Naive B cell (primary cell): ENCODE measurements around the gene CGNL1. TPM values are rescaled to one million over a fixed set of nuclear protein-coding genes. Genes with fewer than 3 reads are reported as not detected.

Source experiments
- ATAC-seq, 2 donors: fragments of 150-1000 bp; cut with Tn5 transposase; 2 replicates each; pipeline ENCODE4 v1.10.0; 2021; ENCODE audit warnings: low read depth in 2 of 2, mild to moderate bottlenecking in 2 of 2, moderate library complexity in 2 of 2
- DNase-seq: peaks from one replicate; pipeline ENCODE4 v3.0.0; 2022
- H3K27ac Mint-ChIP-seq, 6 donors: one replicate each; pipeline ENCODE4 v1.8.0; 2020 to 2022; ENCODE audit warnings: mild to moderate bottlenecking in 6 of 6, mixed read lengths in 6 of 6, moderate library complexity in 5 of 6, inconsistent platforms in 2 of 6
- H3K27me3 Mint-ChIP-seq, 3 donors: one replicate each; pipeline ENCODE4 v1.8.0; 2021 to 2022; ENCODE audit warnings: mixed read lengths in 3 of 3, mild to moderate bottlenecking in 1 of 3
- H3K36me3 Mint-ChIP-seq, 2 donors: one replicate each; pipeline ENCODE4 v1.8.0; 2020 to 2022; ENCODE audit warnings: mixed read lengths in 2 of 2, inconsistent platforms in 1 of 2, mild to moderate bottlenecking in 1 of 2
- H3K4me1 Mint-ChIP-seq, 3 donors: one replicate each; pipeline ENCODE4 v1.8.0; 2020 to 2022; ENCODE audit warnings: mixed read lengths in 3 of 3, inconsistent platforms in 1 of 3, mild to moderate bottlenecking in 1 of 3, moderate library complexity in 1 of 3
- H3K4me3 Mint-ChIP-seq, 8 donors: one replicate each; pipeline ENCODE4 v1.8.0; 2020 to 2022; ENCODE audit warnings: mild to moderate bottlenecking in 8 of 8, mixed read lengths in 8 of 8, moderate library complexity in 8 of 8, inconsistent platforms in 2 of 8
- H3K9me3 Mint-ChIP-seq, 7 donors: one replicate each; pipeline ENCODE4 v1.8.0; 2020 to 2022; ENCODE audit warnings: mixed read lengths in 7 of 7, mild to moderate bottlenecking in 5 of 7, inconsistent platforms in 2 of 7, moderate library complexity in 1 of 7
- polyA plus RNA-seq, 6 donors: library from polyadenylated mRNA; unstranded; fragments of 300-500 nt; fragmentation: Illumina TruSeq; gene quantifications; one replicate each; pipeline ENCODE4 v1.2.3, GENCODE V29; 2021; ENCODE audit warnings: low read depth in 6 of 6

Gene CGNL1
- polyA plus RNA-seq, 6 donors from 2014 or later: 0.09 TPM; not detected in 4

DNA sequence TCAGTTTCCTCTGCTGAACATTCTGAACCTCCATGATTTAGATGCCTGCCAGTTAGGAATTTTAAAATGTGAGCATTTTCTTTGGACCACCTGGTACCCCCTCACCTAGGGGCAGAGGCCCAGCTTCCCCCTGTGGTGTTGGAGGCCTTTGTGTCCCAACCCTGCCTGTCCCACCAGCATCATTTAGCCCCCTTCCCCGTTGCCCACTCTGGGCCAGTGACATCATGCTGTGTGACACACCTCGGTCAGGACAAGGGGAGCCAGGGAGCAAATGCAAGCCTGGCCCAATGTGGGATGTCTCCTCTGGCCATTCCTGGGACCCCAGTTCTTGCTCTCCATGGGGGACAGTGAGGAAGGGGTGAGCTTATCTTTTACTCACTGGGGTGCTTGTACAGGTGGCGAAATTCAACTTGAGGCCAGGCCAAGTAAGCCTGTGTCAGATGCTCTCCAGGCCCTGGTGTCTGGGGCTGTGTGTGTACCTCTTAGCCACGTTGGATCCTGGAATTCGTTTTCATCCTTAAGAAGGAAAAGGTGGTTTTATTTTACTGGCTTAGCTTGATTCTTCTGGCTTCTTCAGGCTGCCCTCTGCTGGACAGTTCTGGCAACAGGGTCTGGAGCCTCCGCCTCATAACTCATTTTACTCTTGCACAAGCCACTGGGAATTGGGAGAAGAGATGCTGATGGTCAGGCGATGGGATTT lies 165.7 kb downstream of the CGNL1 start:
- Mint-ChIP-seq H3K4me3 (no peak overlapping the region), H3K36me3 (peaks cover 0 to 10% of the 10 kb centered on the region in 2 donors), H3K4me1 (no peaks in the 10 kb centered on the region), H3K9me3 (peaks cover 0 to 10% (median 3%) of the 10 kb centered on the region in 7 donors), H3K27ac (peak overlapping the region in 1 of 6 donors; percentile 37), H3K27me3 (peaks cover 4 to 28% (median 19%) of the 10 kb centered on the region in 3 donors)
- no peak for DNase-seq
- no peak for ATAC-seq

DNA sequence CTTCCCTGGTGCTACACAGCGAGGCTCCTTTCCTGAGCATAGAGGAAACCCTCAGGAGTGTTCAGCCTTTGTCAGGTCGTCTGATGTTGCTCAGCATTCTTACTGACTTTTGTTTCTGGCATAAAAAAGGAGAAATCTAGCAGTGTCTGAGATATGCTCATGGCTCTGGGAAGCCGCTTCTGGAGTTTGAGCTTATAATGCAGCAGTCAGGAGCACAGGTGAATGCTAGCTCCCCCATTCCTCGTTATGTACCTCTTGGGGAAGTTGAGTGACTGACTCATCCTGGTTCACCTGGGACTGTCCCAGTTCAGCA lies 166.2 kb downstream of the CGNL1 start:
- no peak for ATAC-seq
- no peak overlapping the region for H3K4me3 Mint-ChIP-seq
- no peak overlapping the region for H3K27ac Mint-ChIP-seq
- no peaks in the 10 kb centered on the region for H3K4me1 Mint-ChIP-seq
- DNase-seq: no peak
- peaks cover 0 to 10% of the 10 kb centered on the region in 2 donors for H3K36me3 Mint-ChIP-seq
- peaks cover 4 to 28% (median 19%) of the 10 kb centered on the region in 3 donors for H3K27me3 Mint-ChIP-seq
- H3K9me3 Mint-ChIP-seq: peaks cover 0 to 10% (median 3%) of the 10 kb centered on the region in 7 donors

DNA sequence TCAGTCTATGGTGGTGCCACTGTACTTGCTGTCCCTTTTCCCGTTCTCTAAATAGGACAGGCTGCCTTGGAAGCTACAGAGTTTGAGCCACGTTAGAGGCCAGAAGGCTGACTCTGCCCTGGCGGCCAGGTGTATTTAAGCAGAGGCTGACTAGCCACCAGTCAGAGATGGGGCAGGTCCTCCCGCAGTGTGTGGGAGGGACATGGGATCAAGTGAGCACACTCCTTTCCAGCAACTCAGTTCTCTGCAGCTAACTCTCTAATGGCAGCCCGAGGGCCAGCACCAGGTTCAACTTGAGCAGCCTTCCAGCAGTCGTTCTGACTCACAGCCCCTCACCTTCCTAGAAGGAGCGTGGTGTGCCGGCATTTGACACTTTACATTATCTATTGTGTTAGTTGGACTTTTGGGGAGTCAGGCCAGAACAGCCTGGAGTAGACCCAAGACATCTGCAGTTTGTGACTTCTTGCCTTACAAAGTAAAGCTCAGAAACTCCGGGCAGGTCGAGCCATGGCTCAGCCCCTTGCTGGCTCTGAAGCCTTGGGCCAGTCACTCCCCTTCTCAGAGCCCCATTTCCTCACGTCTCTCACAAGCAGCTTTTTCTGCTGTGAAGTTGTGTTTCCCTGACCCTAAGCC lies 168.7 kb downstream of the CGNL1 start:
- Mint-ChIP-seq H3K9me3 (peaks cover 0 to 9% (median 3%) of the 10 kb centered on the region in 7 donors), H3K4me3 (no peak overlapping the region)
- DNase-seq: no peak

DNA sequence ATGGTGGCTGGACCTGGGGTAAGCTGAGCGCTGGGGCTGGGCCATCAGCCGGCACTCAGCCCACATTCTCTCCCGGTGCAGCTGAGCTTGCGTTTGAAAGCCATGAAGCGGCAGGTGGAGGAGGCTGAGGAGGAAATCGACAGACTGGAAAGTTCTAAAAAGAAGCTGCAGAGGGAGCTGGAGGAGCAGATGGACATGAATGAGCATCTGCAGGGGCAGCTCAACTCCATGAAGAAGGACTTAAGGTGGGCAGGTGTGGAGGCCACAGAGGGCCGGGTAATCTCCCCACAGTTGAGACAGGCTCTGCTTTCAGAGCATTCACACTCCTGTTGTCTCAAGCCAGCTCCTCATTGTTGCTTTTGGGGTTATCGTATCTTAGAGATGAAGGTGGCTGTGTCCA lies 169.7 kb downstream of the CGNL1 start:
- DNase-seq (no peak), ATAC-seq (no peak)
- Mint-ChIP-seq H3K36me3 (no peaks in the 10 kb centered on the region), H3K27ac (peak overlapping the region in 1 of 6 donors; percentile 85), H3K27me3 (peaks cover 4 to 9% (median 8%) of the 10 kb centered on the region in 3 donors), H3K9me3 (no peaks in the 10 kb centered on the region), H3K4me1 (no peaks in the 10 kb centered on the region), H3K4me3 (peak overlapping the region in 1 of 8 donors; percentile 52)

More for the DNA sequence above, 168.7 kb downstream of the CGNL1 start:
- Mint-ChIP-seq H3K27me3 (peaks cover 4 to 16% (median 11%) of the 10 kb centered on the region in 3 donors), H3K4me1 (no peaks in the 10 kb centered on the region), H3K27ac (no peak overlapping the region), H3K36me3 (peaks cover 0 to 7% of the 10 kb centered on the region in 2 donors)
- ATAC-seq: no peak

DNA sequence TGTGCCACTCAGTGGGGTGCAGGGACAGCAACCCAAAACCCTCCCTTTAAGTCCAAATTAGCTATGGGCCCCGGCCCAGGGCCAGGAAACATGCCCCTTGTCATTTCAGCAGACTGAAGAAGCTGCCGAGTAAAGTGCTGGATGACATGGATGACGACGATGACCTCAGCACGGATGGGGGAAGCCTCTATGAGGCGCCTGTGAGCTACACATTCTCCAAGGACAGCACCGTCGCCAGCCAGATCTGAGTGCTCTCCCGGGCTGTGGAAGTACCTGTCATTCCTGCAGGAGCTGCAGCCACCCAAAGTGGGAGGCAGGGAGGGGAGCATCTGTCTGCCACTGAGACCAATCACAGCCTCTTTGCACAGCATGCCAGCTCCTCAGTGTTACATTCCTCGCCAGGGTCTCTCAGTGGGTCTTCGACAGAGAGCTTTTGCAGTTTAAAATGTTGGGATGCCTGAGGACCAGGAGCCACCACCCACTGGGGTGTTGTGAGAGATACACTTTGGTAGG lies 171.0 kb downstream of the CGNL1 start:
- peaks cover under 1 to 11% (median 8%) of the 10 kb centered on the region in 3 donors for H3K27me3 Mint-ChIP-seq
- H3K36me3 Mint-ChIP-seq: no peaks in the 10 kb centered on the region
- ATAC-seq (no peak), DNase-seq (no peak)
- H3K4me3 Mint-ChIP-seq: peak overlapping the region in 1 of 8 donors; percentile 53
- H3K27ac Mint-ChIP-seq: no peak overlapping the region
- no peaks in the 10 kb centered on the region for H3K4me1 Mint-ChIP-seq
- H3K9me3 Mint-ChIP-seq: no peaks in the 10 kb centered on the region

DNA sequence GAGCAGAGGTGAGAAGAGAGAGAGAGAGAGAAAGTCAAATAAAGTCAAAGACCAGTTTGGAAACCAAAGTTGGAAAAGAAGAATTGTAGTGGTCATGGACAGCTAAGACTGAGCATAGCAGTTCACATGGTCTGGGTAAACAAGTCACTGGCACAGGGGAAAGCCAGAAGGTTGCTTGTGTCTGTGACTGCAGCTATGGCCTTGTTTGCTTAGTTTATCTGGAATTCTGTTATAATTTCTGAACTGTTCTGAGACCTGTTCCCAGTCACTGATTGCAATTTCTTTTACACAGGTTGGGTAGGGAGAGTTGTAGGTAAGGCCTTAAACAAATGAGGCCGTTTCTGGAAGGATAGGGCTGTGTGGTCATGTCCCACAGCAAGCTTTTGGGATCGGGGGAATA lies 172.0 kb downstream of the CGNL1 start:
- H3K4me3 Mint-ChIP-seq: no peak overlapping the region
- DNase-seq (no peak), ATAC-seq (no peak)
- H3K27ac Mint-ChIP-seq: no peak overlapping the region
- no peaks in the 10 kb centered on the region for H3K4me1 Mint-ChIP-seq
- H3K27me3 Mint-ChIP-seq: peaks cover 0 to 11% (median 8%) of the 10 kb centered on the region in 3 donors
- H3K9me3 Mint-ChIP-seq: no peaks in the 10 kb centered on the region
- no peaks in the 10 kb centered on the region for H3K36me3 Mint-ChIP-seq

DNA sequence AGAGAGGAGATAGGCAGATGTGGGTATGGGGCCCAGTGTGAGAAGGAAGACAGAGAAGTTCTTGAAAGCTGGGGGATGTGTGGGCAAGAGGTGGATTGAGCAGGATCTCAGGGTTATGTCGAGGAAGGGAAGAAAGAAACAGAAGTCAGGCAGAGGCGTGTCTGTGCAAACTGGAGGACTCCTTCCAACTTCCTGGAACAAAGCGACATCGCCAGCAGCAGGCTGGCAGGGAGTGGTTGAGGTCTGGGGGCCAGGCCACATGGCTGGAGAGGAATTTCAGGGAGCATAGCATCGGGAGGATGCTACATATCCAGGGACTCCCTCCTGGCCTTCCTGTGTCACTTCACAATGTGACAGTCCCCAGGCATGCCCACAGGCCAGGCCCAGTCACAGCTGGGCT lies 172.5 kb downstream of the CGNL1 start:
- Mint-ChIP-seq H3K27ac (peak overlapping the region in 1 of 6 donors; percentile 79), H3K36me3 (no peaks in the 10 kb centered on the region), H3K27me3 (peaks cover 0 to 11% (median 8%) of the 10 kb centered on the region in 3 donors), H3K9me3 (no peaks in the 10 kb centered on the region), H3K4me3 (no peak overlapping the region), H3K4me1 (no peaks in the 10 kb centered on the region)
- ATAC-seq (no peak), DNase-seq (no peak)

DNA sequence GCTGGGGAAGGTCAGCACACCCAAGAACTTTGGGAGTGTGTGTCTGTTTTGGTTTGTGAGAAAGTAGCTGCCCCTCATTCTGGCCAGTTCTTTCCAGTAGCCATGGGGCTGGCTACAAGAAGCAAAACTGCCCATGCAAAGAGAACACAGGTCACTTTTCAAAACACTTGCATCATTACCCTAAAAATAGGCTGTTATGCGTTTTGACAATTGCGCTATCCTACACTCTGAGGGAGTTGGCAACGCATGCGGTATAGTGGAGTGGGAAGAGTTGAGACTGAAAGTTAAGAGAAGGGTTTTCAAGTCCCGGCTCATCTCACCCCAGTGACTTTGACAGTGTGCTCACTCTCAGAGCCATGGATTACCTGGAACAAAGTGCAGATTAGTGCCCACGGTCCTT lies 173.6 kb downstream of the CGNL1 start:
- Mint-ChIP-seq H3K27me3 (peaks cover 0 to 11% (median 0%) of the 10 kb centered on the region in 3 donors), H3K4me1 (no peaks in the 10 kb centered on the region), H3K36me3 (no peaks in the 10 kb centered on the region), H3K27ac (no peak overlapping the region), H3K9me3 (no peaks in the 10 kb centered on the region), H3K4me3 (no peak overlapping the region)
- DNase-seq (no peak), ATAC-seq (no peak)

DNA sequence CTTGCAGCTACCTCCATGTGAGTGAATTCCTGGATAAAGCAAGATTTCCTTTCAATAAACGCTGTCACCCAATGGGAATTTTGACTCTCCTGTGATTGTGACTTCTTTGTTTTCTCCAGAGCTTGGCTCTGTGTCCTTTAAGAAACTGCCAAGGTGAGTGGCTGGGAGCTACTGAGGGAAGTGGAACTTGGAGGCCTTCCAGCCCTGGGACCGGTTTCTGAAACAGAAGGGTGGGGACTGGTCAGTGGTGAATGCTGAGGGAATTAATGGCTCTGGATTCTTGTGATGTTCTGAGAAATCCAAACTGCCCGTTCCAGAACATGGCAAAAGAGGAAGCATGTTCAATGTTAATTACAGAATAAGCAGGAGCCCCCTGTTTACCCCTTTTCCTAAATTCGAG lies 174.3 kb downstream of the CGNL1 start:
- Mint-ChIP-seq H3K4me1 (no peaks in the 10 kb centered on the region), H3K9me3 (no peaks in the 10 kb centered on the region), H3K27me3 (peaks cover 0 to 6% (median 0%) of the 10 kb centered on the region in 3 donors), H3K36me3 (no peaks in the 10 kb centered on the region), H3K27ac (no peak overlapping the region), H3K4me3 (no peak overlapping the region)
- DNase-seq (no peak), ATAC-seq (no peak)

DNA sequence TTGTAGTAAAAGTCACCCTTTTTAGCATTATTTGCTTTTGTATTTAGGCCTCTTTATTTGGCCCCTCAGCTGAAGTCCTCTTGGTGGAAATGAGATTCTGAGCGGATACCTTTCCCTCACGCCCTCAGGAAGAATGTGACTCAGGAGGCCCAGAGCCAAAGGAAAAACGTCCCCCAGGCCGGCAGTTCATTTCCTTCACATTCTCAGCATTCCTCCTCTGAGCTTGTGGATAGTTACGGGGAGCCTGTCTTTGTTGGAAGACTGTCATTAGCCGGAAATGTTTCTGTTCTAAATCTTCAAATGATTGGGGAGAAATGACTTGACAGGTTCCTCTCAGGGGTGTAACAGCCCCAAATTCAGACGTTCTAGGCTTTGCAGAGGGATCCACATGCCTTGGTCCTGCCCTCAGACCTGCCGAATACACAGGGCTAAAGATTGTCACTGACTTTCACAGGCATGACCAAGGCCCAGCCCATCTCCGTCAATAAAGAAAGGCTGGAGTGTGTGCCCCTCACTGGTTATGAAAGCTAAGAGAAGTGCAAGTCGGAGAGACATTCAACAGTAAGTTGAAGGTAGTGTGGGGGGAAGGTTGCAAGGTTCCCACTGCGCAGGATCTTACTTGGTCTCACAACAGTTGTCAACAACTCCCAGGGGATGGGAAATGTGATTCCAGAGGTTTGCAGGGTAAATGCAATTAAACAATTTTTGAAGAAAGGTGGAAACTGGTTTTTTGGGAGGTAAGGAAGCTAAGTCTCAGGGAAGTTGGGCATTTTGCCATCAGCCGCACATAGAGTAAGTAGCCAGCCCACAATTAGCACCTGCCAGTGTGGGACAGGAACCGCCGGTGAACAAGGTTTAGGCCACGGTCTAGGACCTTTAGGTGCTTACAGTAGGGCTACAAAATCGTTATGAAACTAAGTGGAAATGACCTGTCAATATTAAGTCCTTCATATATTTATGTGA lies 175.7 kb downstream of the CGNL1 start:
- Mint-ChIP-seq H3K27me3 (peaks cover 0 to 11% (median 0%) of the 10 kb centered on the region in 3 donors), H3K36me3 (no peaks in the 10 kb centered on the region), H3K4me1 (no peaks in the 10 kb centered on the region), H3K9me3 (no peaks in the 10 kb centered on the region), H3K4me3 (no peak overlapping the region), H3K27ac (no peak overlapping the region)
- no peak for ATAC-seq
- DNase-seq: no peak

DNA sequence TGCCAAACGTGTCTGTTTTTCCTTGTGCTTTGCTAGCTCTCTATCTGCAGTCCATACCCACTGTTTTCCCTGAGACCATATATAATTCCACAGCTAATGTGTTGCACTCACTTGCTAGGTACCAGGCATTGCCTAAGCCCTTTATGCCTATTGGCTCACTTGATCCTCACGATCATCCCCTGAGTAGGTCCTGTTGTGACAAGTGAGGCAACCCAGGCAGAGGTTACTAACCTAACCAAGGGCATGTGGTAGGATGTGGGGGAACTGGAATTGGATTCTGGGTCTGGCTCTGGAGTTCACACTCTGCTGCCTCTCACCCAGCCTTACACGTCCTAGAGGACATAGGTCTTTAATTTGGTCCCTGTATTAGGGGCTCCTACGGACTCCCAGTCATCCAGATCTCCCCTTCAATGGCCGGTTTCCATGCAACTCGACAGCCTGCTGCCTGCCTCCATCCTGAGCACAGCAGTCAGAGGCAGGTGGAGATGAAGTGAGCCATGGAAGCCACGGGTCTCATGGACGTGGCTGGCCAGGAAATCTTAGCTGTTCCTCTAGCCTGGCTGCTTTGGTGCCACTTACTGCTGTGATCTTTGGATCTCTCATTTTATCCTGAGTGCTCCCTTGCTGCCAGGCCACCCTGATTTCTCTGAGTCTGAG lies 176.5 kb downstream of the CGNL1 start:
- Mint-ChIP-seq H3K27ac (no peak overlapping the region), H3K27me3 (peaks cover 0 to 13% (median 0%) of the 10 kb centered on the region in 3 donors), H3K9me3 (no peaks in the 10 kb centered on the region), H3K4me3 (no peak overlapping the region), H3K36me3 (no peaks in the 10 kb centered on the region), H3K4me1 (no peaks in the 10 kb centered on the region)
- ATAC-seq (no peak), DNase-seq (no peak)

DNA sequence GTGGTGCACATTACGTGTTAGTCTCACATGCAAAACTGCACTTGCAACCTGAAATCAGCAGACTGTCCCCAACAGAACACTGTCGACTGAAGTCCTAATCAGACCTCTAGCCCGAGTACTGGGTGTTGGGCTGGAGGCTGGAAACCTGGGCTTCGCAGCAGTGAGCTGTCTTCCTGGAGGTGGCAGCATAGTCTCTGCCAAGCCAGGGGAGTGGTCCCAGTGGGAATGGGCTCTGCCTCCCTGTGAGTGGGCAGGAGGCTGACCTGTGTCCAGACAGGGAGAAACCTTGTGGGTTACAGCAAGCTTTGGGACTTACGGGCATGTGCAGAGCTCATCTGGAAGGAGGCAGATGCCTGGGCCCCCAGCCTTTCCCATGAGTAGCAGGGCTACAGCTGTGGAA lies 177.2 kb downstream of the CGNL1 start:
- no peak for ATAC-seq
- Mint-ChIP-seq H3K27me3 (peaks cover 0 to 13% (median 0%) of the 10 kb centered on the region in 3 donors), H3K36me3 (no peaks in the 10 kb centered on the region), H3K4me3 (no peak overlapping the region), H3K4me1 (no peaks in the 10 kb centered on the region), H3K9me3 (no peaks in the 10 kb centered on the region), H3K27ac (peak overlapping the region in 1 of 6 donors; percentile 16)
- DNase-seq: no peak
